Adrenal gland (tissue), 5 donors: ENCODE data around the gene PML.

ENCODE experiments used
- CTCF ChIP-seq, 6 experiments: fragments of 450-650 bp in 4 of 6; fragments of 200-600 bp in 2 of 6; sonication (generic) in 1 of 6; IDR thresholded peaks; 1 replicate in 5 of 6; 2 replicates in 1 of 6; pipeline versions ENCODE4 v1.5.1 to v1.8.0; 2016 to 2021; ENCODE audit warnings: antibody characterized with exemption in 6 of 6, mild to moderate bottlenecking in 2 of 6, moderate library complexity in 1 of 6
- POLR2A ChIP-seq, 2 donors: fragments of 450-650 bp; IDR thresholded peaks; one replicate each; pipeline ENCODE4 v1.6.1; 2017; ENCODE audit warnings: antibody characterized with exemption in 2 of 2, mild to moderate bottlenecking in 2 of 2, moderate library complexity in 1 of 2
- donor health status: DM: no; HTN: no; CAD: no.

- TF ChIP-seq CTCF (IDR thresholded peaks at IDR 0.05) (no peak), POLR2A (IDR thresholded peaks at IDR 0.05) (no peak)
These were observed 6.7 kb upstream of the PML start for GRCh38 chr15:73987681-73988444.
